ENCODE data around the gene LRP6.

GRCh38 chr12:12301122-12301521 is 34.3 kb upstream of the LRP6 start:
- TF ChIP-seq, protein P1, sequence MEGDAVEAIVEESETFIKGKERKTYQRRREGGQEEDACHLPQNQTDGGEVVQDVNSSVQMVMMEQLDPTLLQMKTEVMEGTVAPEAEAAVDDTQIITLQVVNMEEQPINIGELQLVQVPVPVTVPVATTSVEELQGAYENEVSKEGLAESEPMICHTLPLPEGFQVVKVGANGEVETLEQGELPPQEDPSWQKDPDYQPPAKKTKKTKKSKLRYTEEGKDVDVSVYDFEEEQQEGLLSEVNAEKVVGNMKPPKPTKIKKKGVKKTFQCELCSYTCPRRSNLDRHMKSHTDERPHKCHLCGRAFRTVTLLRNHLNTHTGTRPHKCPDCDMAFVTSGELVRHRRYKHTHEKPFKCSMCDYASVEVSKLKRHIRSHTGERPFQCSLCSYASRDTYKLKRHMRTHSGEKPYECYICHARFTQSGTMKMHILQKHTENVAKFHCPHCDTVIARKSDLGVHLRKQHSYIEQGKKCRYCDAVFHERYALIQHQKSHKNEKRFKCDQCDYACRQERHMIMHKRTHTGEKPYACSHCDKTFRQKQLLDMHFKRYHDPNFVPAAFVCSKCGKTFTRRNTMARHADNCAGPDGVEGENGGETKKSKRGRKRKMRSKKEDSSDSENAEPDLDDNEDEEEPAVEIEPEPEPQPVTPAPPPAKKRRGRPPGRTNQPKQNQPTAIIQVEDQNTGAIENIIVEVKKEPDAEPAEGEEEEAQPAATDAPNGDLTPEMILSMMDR (conservative IDR thresholded peaks at IDR 0.05 in 1 of 2, IDR thresholded peaks at IDR 0.05 in 1 of 2; ENCODE audit: low read depth in 1 of 2, low read length in 2 of 2): no peak
- no peak for TF ChIP-seq EZH2 (IDR thresholded peaks at IDR 0.05; ENCODE audit: low read length, missing control alignments)
